HG03571 (cell line): ENCODE results near the gene NEDD1.

Experiments used
- ATAC-seq: cut with Tn5 transposase; IDR thresholded peaks from one replicate; pipeline ENCODE4 v1.9.1; 2021; ENCODE audit not compliant: unreplicated experiment

NEDD1 gene

GRCh38 chr12:96906849-96907670 lies at the start of gene NEDD1:
TSS of gene NEDD1 (plus strand) at chr12:96907257. CDS start at chr12:96909760, 2,503 bp downstream.
- peak; percentile 97 for ATAC-seq

GRCh38 chr12:96858162-96858561 lies 48.9 kb upstream of the NEDD1 start:
- ATAC-seq = no peak

- ATAC-seq = no peak
These were observed 45.4 kb upstream of the NEDD1 start for GRCh38 chr12:96861656-96862055.

- ATAC-seq = no peak
These were observed 44.7 kb upstream of the NEDD1 start for GRCh38 chr12:96862326-96862725.

GRCh38 chr12:96864335-96864734 lies 42.7 kb upstream of the NEDD1 start:
- no peak for ATAC-seq

- no peak for ATAC-seq
These were observed 40.1 kb upstream of the NEDD1 start for GRCh38 chr12:96866801-96867590.

GRCh38 chr12:96870946-96871345 lies 36.1 kb upstream of the NEDD1 start:
- no peak for ATAC-seq

- ATAC-seq = no peak
These were observed 34.1 kb upstream of the NEDD1 start for GRCh38 chr12:96872961-96873360.

- ATAC-seq = no peak
These were observed 32.8 kb upstream of the NEDD1 start for GRCh38 chr12:96874211-96874610.

GRCh38 chr12:96876966-96877365 lies 30.1 kb upstream of the NEDD1 start:
- no peak for ATAC-seq

GRCh38 chr12:96878704-96879103 lies 28.4 kb upstream of the NEDD1 start:
- ATAC-seq = no peak

- no peak for ATAC-seq
These were observed 27.8 kb upstream of the NEDD1 start for GRCh38 chr12:96879301-96879700.

GRCh38 chr12:96880220-96880619 lies 26.8 kb upstream of the NEDD1 start:
- no peak for ATAC-seq

- ATAC-seq = no peak
These were observed 25.4 kb upstream of the NEDD1 start for GRCh38 chr12:96881608-96882007.

- no peak for ATAC-seq
These were observed 24.2 kb upstream of the NEDD1 start for GRCh38 chr12:96882862-96883261.

- no peak for ATAC-seq
These were observed 23.5 kb upstream of the NEDD1 start for GRCh38 chr12:96883571-96883970.

GRCh38 chr12:96886998-96887677 lies 19.9 kb upstream of the NEDD1 start:
- ATAC-seq = no peak

GRCh38 chr12:96889273-96889933 lies 17.7 kb upstream of the NEDD1 start:
- no peak for ATAC-seq

- ATAC-seq = no peak
These were observed 16.7 kb upstream of the NEDD1 start for GRCh38 chr12:96890331-96890730.

GRCh38 chr12:96892104-96892503 lies 15.0 kb upstream of the NEDD1 start:
- no peak for ATAC-seq

- ATAC-seq = no peak
These were observed 9.6 kb upstream of the NEDD1 start for GRCh38 chr12:96897421-96897820.
